CD1c-positive myeloid dendritic cell (primary cell): ENCODE measurements around the gene PAGR1.
"Not testable (repeated sequence)": the region's sequence is repeated elsewhere in the genome, so short reads cannot be mapped to it uniquely, and the experiment has no call there.

Experiments
- DNase-seq: peaks from one replicate; pipeline ENCODE4 v3.0.0-alpha.2; 2016; ENCODE audit errors: extremely low spot score

The PAGR1 gene

GRCh38 chr16:29862884-29863668 is 47.1 kb downstream of the PAGR1 start, which contains the start of gene CDIPT:
TSS of gene CDIPT (minus strand) at chr16:29863226. CDS start at chr16:29862857, 369 bp downstream.
- DNase-seq: peak; percentile 97

- DNase-seq: no peak
These were observed 47.7 kb downstream of the PAGR1 start for GRCh38 chr16:29863669-29863984.

GRCh38 chr16:29864205-29864604 is 48.3 kb downstream of the PAGR1 start:
- DNase-seq: no peak

GRCh38 chr16:29868396-29869009 is 52.6 kb downstream of the PAGR1 start:
- DNase-seq: no peak

- not testable (repeated sequence) for DNase-seq
These were observed 53.1 kb downstream of the PAGR1 start for GRCh38 chr16:29869067-29869466.
